ENCODE results near the gene TIPARP.

The TIPARP gene, protein sequence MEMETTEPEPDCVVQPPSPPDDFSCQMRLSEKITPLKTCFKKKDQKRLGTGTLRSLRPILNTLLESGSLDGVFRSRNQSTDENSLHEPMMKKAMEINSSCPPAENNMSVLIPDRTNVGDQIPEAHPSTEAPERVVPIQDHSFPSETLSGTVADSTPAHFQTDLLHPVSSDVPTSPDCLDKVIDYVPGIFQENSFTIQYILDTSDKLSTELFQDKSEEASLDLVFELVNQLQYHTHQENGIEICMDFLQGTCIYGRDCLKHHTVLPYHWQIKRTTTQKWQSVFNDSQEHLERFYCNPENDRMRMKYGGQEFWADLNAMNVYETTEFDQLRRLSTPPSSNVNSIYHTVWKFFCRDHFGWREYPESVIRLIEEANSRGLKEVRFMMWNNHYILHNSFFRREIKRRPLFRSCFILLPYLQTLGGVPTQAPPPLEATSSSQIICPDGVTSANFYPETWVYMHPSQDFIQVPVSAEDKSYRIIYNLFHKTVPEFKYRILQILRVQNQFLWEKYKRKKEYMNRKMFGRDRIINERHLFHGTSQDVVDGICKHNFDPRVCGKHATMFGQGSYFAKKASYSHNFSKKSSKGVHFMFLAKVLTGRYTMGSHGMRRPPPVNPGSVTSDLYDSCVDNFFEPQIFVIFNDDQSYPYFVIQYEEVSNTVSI

DNA sequence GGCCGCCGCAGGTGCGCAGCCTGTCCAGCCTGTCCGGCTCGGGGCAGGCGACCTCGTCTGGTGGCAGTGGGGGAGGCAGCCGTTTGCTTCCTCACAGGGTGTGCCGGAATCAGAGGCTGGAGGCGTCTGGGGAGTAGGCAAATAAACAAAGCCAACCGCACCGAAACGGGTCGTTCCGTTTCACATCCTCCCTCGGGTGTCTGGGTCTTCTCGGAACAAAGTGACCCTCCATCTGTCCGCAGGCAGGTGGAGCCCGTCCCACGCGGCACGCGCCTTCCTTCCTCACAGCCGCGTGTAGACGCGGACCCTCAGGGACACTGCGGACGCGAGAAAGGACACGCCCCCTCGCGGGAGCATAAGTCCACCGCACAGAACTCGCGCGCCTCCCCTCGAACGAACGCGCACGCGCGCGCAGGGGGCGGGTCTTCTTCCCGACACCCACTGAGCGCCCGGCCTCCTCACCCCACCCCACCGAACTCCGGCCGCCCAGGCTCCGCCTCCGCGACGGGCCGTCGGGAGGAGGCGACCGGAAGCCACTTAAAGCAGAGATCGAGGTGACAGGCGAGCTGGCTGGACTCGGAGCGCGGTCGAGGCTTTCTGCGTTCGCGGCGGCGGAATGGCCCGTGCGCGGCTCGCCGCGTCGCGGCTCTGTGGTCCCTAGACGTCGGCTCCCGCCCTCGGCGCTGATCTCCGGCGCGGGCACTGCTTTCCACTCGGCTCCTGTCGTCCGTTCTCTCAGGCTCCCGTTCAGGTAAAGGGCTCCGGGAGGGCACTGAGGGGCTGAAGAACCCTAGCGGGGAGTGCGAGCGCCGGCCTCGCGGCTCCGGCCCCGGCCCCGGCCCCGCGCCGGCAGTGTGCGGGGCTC is at the start of gene TIPARP:
Gene TIPARP, plus strand, starts transcription at position 545 of the 865 bp plus-strand sequence. CDS start 3,108 bp downstream, outside the sequence.
- DNase-seq (ENCODE audit: low read depth in 2 of 3, low spot score in 2 of 3): peak; percentile 95 to 99 (median 95)

DNA sequence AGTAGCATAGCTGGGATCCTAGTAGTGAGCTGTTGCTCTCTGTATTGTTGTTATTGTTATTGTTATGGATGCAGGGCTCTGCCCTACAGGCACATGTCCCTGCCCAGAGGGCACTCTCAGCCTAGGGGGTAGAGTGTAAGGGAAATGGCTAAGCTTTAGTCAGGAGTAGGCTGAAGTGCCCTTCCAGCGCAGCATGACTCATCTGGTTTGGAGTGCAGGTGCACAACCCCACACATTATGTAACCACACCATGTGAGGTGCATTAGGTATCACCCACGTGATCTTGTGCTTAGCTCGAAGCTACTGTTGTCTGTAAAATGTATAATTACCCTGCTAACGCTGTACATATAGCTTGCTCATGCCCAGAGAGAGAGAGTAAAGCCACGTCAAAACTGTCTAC is 48.3 kb upstream of the TIPARP start:
- no peak for DNase-seq (ENCODE audit: low read depth in 2 of 3, low spot score in 2 of 3)

DNA sequence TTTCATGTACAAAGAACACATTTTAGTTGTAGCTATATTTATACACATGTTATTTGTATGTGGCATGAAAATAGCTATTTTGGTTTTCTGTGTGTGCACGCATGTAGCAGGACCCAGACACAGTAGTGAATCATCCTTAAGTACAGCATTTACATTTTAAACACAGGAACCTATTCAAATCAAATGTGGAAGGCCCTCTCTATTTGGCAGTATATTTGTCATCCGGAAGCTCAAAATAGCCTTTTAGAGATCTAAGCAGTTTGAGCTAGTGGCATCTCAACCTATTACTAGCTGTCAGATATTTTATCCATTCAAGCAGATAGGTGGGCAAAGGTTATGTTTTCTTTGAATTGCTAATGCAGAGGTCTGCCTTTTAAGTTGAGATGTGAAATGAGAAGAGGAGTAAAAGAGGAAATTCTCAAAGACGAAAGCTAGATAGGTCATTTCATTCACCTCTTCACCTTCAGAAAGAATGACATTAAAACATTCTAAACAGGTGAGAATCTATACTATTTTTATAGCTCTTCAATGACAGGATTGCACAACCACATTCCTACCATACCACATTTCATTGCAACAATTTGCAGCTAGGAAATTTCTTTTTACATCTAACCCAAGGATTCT is 46.3 kb upstream of the TIPARP start:
- no peak for DNase-seq (ENCODE audit: low read depth in 2 of 3, low spot score in 2 of 3)

DNA sequence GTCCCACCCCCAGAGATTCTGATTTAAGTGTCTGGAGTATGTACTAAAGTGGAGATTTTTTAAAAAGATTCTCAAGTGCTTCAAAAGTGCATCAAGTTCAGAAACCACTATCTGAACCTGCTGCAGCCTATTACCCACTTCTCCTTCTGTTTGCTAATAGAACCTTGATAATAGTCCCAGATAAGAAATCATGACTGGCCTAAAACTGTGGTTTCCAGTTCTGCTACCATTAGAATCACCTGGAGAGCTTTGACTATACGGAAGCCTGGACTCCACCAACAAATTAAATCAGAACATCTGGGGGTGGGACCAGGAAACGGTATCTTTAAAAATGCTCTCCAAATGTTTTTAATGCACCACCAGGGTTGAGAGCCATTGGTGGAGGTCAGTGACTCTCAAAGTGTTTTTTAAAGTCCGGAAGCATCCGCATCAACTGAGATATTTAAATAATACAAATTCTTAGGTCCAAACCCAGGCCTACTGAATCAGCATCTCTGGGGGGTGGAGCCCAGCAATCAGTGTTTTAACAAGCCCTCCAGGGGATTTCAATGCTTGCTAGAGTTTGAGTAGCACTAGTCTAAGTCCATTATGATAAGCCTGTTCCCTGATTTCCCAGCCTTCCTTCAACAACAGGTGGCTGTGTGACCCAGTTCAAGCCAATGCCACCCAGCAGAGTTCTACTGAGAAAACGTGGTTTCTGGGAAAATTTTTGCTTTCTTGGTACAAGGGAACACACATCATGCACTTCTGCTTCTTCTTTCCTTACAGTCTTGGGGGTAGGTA is 45.4 kb upstream of the TIPARP start:
- DNase-seq (ENCODE audit: low read depth in 2 of 3, low spot score in 2 of 3): no peak

DNA sequence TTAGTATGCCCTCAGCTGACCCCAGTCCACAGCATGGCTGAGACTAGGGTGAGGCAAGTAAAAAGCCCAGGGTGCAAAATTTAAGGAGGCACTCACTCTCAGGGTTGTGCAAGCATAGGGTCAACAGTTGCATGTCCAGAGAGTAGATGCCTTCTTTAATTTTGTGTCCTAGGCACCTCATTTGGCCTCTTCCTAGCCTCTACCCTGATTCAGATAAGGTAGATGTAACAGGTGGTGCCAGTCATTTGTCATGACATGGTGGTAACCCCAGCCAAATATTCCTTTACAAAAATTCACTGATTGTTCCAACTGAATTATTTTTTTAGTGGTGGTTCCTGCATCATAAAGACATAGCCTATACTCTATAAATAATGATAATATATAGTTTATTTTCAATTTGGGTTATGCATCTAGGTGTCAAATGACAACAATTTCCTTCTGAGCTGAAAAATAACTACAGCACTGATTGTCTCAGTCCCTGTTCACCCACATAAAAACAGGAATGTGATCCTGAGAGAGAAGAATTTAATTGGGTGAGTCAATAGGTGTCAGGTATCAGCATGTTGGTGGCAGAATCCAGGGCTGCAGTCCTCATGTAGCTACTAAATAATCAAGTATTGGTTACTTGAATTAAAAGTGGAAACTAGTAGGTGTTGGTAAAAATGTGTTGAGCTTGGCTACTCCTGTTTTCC is 44.2 kb upstream of the TIPARP start:
- no peak for DNase-seq (ENCODE audit: low read depth in 2 of 3, low spot score in 2 of 3)

DNA sequence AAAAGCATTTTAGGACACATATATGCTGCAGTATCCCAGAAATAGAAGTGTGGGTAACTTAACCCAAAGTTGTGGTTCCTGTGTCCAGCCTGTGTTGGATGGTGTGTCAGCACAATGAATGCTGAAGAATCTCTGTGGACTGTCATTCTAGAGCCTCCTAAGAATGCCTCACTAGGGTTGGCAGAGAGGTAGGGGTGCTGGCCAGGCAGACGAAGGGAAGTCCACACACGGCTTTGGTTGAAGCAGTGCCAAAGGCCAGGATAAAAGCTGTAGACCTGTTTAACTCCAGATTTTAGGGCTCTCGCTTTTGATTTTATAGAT is 43.7 kb upstream of the TIPARP start:
- DNase-seq (ENCODE audit: low read depth in 2 of 3, low spot score in 2 of 3): no peak

DNA sequence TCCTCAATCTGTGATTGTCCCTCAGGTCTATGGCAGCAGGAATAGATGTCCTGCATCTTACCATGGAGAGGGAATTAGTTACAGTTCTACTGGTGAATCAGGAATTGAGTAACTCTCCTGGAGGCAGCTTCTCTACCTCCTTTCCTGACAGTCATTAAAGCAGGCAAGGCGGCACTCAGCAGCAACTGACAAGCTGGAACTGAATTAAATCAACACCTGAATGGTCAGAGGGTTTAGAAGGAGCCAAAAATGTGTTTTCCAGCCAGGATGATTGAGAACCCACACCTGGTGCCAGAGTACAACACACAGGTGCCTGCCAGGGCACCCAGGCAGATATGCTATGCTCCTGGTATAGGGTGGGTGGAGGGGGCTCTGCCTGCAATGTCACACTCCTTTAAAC is 43.1 kb upstream of the TIPARP start:
- DNase-seq (ENCODE audit: low read depth in 2 of 3, low spot score in 2 of 3): no peak

DNA sequence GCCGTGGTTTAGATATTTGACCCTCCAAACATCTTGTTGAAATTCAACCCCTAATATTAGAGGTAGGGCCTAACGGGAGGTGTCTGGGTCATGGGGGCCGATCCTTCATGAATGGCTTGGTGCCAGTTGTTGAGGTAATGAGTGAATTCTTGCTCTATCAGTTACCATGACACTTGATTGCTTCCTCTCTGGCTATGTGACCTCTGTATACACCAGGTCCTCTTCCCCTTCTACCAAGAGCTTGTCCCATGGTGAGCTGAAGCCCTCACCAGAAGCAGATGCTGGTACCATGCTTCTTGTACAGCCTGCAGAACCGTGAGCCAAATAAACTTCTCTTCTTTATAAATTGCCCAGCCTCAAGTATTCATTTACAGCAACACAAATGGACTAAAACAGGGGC is 41.8 kb upstream of the TIPARP start:
- DNase-seq (ENCODE audit: low read depth in 2 of 3, low spot score in 2 of 3): no peak

DNA sequence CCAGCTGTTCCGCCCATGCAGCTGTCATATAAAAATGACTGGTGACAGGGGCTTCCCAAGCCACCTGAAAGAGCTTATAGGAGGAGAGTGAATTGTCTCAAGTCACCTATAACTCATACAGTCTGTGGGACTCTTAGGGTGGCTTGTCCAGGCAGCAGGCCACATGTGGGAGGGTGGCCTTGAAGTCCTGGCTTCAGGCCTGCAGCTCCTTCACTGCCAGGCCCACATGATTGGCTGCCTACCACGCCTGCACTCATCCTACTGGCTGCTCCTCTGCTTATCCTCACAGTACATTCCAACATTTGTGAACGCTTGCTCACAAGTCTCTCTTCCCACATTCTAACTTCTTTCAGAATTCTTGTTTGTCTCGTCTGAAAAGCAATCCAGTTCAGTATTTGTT is 41.1 kb upstream of the TIPARP start:
- DNase-seq (ENCODE audit: low read depth in 2 of 3, low spot score in 2 of 3): no peak

DNA sequence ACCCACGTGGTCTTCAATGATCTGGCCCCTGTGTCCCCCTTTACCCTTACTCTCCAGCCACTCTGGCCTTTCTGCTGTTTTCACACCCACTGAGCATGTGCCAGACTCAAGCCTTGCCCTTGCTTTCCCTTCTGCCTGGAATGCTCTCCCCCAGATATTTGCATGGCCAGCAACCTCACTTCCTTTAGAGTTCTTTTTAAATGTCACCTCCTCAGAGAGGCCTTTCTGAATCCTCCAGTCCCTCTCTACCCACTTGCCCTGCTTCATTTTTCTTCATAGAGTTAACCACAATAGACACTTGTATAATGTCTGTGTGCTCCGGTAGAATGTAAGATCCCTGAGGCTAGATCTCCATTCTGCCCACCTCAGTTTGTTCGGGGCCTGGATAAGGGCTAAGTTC is 39.4 kb upstream of the TIPARP start:
- DNase-seq (ENCODE audit: low read depth in 2 of 3, low spot score in 2 of 3): no peak

DNA sequence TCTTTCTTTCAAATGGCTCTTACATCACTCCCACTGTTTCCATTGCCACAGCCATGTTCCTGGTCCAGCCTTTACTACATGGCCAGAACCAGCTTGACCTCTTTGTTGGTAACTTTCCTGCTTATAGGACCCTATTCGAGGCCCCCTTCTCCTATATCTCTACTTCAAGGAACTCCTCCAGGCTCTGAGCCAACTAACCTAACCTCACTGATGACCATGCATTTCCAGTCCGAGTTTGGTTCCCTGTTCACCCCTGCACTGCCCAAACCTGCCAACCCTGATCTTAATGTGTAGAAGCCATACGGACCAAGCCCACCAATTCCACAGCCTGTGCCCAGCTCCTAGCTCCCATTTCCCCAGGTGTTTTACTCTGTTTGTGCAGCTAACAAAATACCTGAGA is 38.4 kb upstream of the TIPARP start:
- DNase-seq (ENCODE audit: low read depth in 2 of 3, low spot score in 2 of 3): no peak

DNA sequence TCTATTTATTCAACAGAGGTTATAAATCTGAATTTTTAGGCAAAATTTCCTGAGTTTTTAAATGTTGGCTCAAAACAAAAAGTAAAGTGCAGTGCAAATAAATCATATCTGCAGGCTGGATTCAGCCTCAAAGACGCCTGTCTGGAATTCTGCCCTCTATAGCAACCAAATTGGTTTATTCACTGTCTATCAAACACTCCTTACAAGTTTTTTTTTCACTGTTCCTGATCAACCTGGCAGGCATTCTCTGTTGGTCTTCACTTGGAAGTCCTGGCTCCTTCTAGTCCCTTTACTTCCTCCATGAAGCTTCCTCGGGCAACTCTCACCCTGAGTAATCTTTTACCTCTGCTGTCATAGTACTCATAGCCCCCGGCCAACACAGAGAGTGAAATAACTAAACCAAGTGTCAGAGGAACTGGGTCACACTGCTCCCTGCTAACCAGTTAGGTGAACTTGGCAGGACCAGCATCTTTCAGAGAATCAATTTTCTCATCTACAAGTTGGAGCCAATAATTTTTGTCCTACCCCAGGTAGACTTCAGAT is 36.8 kb upstream of the TIPARP start:
- DNase-seq (ENCODE audit: low read depth in 2 of 3, low spot score in 2 of 3): no peak

DNA sequence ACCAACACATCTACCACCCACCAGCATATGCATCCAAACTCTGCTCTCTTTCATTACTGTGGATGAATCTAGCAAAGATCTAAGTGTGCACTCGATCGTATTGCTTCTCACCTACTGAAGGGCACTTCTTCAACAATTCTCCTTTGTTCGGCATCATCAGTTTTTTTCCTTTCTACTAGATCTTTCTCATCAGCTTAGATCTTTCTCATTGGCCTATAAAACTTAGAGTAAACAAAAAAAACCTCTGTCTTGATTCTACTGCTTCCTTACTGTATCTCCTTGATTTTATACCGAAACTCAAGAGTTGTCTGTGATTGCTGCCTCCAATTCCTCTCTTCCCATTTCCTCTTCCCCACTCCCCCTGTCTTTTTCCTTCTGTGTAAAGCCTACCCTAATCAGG is 36.1 kb upstream of the TIPARP start:
- DNase-seq (ENCODE audit: low read depth in 2 of 3, low spot score in 2 of 3): no peak

DNA sequence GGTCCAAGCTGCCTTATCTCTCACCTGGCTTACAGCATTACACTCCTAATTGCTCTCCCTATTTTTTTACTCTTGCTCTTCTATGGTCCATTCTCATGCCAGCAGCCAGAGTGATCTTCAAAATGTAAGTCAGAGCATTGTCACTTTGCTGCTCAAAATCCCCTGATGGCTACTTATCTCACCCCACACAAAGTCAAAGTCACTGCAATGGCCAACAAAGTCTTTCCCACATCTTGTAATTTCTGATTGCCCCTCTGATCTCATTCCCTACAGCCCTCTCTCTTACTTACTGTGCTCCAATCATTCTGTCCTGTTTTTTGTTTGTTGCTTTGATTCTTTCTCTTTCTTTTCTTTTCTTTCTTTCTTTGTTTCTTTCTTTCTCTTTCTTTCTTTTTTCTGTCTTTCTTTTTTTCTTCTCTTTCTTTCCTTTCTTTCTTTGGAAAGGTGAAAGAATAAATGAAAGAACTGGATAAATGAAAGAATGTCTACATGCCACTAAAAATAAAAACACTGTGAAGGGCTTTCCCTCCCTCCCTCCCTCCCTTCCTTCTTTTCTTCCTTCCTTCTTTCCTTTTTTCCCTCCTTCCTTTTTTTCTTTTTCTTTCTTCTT is 34.9 kb upstream of the TIPARP start:
- no peak for DNase-seq (ENCODE audit: low read depth in 2 of 3, low spot score in 2 of 3)

DNA sequence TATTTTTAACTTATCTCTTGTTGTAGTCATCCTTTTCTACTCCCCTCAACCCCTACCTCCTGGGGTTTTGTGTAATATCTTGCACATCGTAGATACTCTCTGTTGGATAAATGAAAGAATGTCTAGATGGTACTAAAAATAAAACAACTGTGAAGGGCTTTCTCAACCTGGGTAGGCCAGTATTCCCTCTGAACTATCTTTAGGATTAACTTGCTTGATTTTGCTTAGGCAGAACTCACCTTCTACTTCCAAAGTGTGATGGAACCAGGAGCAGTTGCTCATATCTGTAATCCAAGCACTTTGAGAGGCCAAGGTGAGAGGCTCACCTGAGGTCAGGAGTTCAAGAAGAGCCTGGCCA is 32.8 kb upstream of the TIPARP start:
- no peak for DNase-seq (ENCODE audit: low read depth in 2 of 3, low spot score in 2 of 3)

DNA sequence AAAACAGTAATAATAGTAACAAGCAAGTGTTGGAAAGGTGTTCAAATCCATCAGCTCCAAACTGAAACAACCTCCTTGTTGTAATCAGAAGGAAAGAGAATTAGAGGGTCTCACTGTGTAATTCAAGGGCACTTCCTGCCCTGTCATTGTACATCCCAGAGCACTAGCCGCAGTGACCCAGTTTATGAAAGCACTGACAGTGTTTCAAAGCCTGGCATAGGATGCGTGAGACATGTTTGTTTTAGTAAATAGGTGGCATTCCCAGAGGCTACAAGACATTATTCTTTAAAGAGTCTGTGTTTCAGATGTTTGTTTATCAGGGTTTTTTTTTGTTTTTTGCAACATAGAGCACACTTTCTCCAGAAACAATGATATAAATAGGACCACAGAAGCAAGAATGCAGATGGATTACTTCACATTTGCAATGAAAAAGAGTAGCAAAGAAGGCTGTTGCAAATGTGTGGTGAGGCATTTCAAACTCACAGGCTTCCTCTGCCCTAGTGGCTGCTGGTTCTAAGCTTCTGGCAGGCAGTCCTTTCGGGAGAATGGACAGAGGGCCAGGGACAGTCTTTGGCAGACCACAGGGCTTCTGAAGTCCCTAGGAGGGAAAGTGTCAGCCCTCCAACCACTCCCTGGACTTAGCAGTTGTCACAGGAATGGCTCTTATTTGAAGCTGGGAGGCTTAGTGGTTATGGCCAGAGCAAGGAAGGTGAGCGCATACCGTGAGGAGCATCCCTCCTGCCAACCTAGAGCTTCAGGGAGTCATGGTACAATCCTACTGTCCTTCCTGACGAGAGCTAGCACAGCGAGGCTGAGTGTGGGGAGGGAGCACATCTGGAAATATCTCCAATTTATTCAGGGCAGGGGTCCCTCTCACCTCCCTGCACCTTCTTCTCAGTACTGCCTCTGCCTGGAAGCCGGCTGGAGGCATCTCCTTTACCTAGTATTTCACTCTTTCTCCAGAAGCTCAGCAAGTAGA is 31.4 kb upstream of the TIPARP start:
- no peak for DNase-seq (ENCODE audit: low read depth in 2 of 3, low spot score in 2 of 3)

DNA sequence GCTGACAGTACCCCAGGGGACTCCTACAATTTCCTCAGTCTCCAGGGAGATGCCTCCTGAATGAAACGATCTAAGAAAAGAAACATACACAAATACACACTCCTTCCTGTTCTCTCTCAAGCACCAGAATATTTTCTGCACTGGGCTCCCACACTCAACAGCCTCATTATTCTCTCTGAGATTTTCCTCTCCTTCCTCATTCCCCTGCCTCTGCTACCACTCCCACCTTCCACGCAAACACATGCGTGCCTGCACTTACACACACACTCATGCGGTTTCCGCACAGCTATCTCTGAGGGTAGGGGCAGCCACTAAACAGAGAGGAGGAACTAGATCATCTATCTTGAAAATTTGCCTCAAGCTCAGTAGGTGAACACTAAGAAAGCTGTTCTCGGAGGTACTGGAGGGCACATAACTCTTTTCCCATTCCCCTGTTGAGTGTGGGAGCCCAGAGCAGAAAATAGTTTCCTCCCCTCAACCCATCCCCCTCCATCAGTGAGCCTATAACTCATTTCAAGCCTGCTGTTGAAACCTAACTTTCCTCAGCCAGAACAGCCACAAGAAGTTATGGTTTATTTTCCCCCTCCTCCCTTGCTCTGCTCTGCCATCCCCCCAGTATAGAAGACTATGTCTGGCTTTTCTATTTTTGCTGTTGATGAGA is 30.5 kb upstream of the TIPARP start:
- DNase-seq (ENCODE audit: low read depth in 2 of 3, low spot score in 2 of 3): no peak

DNA sequence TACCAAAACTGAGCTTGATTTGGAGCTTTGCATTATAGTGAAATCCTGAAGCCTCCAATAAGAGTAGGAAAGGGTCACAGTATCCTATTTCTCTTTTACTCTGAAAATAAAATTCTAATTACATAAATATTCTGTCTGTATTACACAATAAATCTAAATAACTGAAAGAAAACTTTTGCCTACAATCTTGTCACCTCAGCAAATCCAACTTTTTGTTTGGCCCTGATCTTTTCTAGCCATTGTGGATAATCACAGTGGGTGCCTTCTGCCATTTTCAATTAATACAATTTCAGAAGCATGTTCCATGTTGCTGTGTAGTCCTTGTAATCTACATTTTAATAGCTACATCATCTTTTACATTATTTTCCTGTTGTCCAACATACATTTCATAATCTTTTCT is 29.4 kb upstream of the TIPARP start:
- no peak for DNase-seq (ENCODE audit: low read depth in 2 of 3, low spot score in 2 of 3)
